Right lobe of liver (tissue), 4 donors: ENCODE data around the gene PAK4.

Source experiments
- CTCF ChIP-seq, 4 donors: fragments of 200-600 bp in 3 of 4; fragments of 450-650 bp in 1 of 4; IDR thresholded peaks; one replicate each; pipeline versions ENCODE4 v1.5.1 to v1.8.0; 2016 to 2022; ENCODE audit warnings: antibody characterized with exemption in 4 of 4, mild to moderate bottlenecking in 2 of 4
- POLR2A ChIP-seq: fragments of 450-650 bp; IDR thresholded peaks from one replicate; pipeline ENCODE4 v1.6.1; 2017; ENCODE audit warnings: antibody characterized with exemption, mild to moderate bottlenecking
- donor health status: DM: no; HTN: no; CAD: no.
- donor health status: DM: no; HTN: no; CAD: no.
- donor health status: DM: no; HTN: yes; CAD: no.

GRCh38 chr19:39132344-39132969 lies 6.9 kb downstream of the PAK4 start:
- TF ChIP-seq CTCF (IDR thresholded peaks at IDR 0.05) (no peak), POLR2A (no peak)
